ENCODE results near the gene ACAN. TPM values are rescaled to one million over a fixed set of nuclear protein-coding genes. Genes with fewer than 3 reads are reported as not detected.
A peak's percentile ranks its signal among the peaks of the same experiment; 100 is the strongest.

The ACAN gene
- total and polyA plus RNA-seq, 8 donors: 0.52 to 1.4 (median 0.91) TPM

DNA sequence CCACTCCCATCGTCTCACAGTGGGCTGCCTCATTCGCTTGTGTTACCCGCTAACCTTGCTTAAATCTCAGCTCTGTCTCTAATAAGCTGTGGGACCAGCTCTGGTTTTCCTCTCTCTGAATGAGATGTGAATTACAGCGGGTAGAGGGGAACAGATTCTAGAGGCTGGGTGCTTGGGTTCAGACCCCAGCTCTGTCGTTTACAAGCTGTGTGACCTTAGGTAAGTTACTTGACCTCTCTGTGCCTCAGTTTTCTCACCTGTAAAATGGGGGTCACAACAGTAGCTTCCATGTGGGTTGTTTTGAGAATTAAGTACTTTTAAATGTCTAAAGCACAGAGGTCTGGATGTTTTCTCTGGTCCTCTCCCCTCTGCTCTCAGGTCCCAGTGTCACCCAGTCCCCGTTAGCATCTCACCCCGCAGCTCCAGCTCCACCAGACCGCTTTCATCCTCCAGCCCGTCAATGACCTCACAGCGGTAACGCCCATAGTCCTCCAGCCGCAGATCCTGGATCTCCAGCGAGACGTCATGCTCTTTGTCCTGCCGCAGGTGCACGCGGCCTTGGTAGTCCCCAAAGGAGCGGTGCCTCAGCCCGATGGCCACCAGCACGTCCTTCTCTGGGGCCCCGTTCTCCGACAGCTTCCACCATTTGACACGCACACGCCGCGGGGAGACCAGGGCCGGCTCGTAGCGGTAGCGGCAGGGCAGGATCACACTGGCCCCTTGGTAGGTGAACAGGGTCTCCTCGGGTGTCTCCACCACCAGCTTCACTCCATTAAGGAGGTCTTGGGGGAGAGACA lies 77.9 kb downstream of the ACAN start:
- H3K27ac ChIP-seq: no peak overlapping the region
- intact Hi-C loops (cut with DNase I): no loop called here
- no peaks in the 10 kb centered on the region for H3K4me1 ChIP-seq
- H3K9me3 ChIP-seq: no peaks in the 10 kb centered on the region
- TF ChIP-seq CTCF (IDR thresholded peaks at IDR 0.05): no peak
- H3K36me3 ChIP-seq: peaks cover 0 to 11% of the 10 kb centered on the region in 2 donors
- ATAC-seq (no peak), DNase-seq (no peak)
- no peaks in the 10 kb centered on the region for H3K27me3 ChIP-seq
- no peak overlapping the region for H3K4me3 ChIP-seq

GRCh38 chr15:88881775-88882174 lies 78.5 kb downstream of the ACAN start:
- TF ChIP-seq CTCF (IDR thresholded peaks at IDR 0.05): no peak
- no peak for ATAC-seq
- intact Hi-C loops (cut with DNase I): no loop called here

GRCh38 chr15:88882785-88883184 lies 79.5 kb downstream of the ACAN start:
- DNase-seq (no peak), ATAC-seq (no peak)
- H3K27ac ChIP-seq: no peak overlapping the region
- H3K4me3 ChIP-seq: no peak overlapping the region
- H3K27me3 ChIP-seq: no peaks in the 10 kb centered on the region
- peaks cover 0 to 12% of the 10 kb centered on the region in 2 donors for H3K36me3 ChIP-seq
- intact Hi-C loops (cut with DNase I): no loop called here
- no peak for TF ChIP-seq CTCF (IDR thresholded peaks at IDR 0.05)
- no peaks in the 10 kb centered on the region for H3K4me1 ChIP-seq
- no peaks in the 10 kb centered on the region for H3K9me3 ChIP-seq

More at GRCh38 chr15:88881775-88882174, 78.5 kb downstream of the ACAN start:
- Histone ChIP-seq H3K9me3 (no peaks in the 10 kb centered on the region), H3K4me1 (no peaks in the 10 kb centered on the region), H3K27ac (no peak overlapping the region), H3K4me3 (no peak overlapping the region), H3K27me3 (no peaks in the 10 kb centered on the region), H3K36me3 (peaks cover 0 to 15% of the 10 kb centered on the region in 2 donors)
- no peak for DNase-seq

- no peaks in the 10 kb centered on the region for H3K9me3 ChIP-seq
- H3K36me3 ChIP-seq: peaks cover 0 to 11% of the 10 kb centered on the region in 2 donors
- H3K27ac ChIP-seq: no peak overlapping the region
- H3K4me3 ChIP-seq: no peak overlapping the region
- H3K27me3 ChIP-seq: no peaks in the 10 kb centered on the region
- H3K4me1 ChIP-seq: no peaks in the 10 kb centered on the region
- TF ChIP-seq CTCF (IDR thresholded peaks at IDR 0.05): no peak
- no peak for ATAC-seq
- peak in 1 of 4 donors; percentile 59 for DNase-seq
- intact Hi-C loops (cut with DNase I): no loop called here
Observed at GRCh38 chr15:88887068-88887580, 83.9 kb downstream of the ACAN start.

GRCh38 chr15:88888719-88889118 lies 85.5 kb downstream of the ACAN start:
- no peak for DNase-seq
- Histone ChIP-seq H3K36me3 (peaks cover 0 to 11% of the 10 kb centered on the region in 2 donors), H3K27ac (no peak overlapping the region), H3K9me3 (no peaks in the 10 kb centered on the region), H3K4me1 (no peaks in the 10 kb centered on the region), H3K27me3 (peaks cover 0 to 7% of the 10 kb centered on the region in 2 donors), H3K4me3 (no peak overlapping the region)
- no peak for ATAC-seq
- intact Hi-C loops (cut with DNase I): no loop called here
- no peak for TF ChIP-seq CTCF (IDR thresholded peaks at IDR 0.05)

Measured in left lung (tissue), 10 donors.